KBM-7 (cell line): ENCODE data around the gene LDHA.
A peak's percentile ranks its signal among the peaks of the same experiment; 100 is the strongest.

ENCODE experiments used
- DNase-seq: peaks from one replicate; pipeline ENCODE4 v3.0.0-alpha.2; 2015
- in situ Hi-C: fragments of 300-500 bp; cut with MboI; formaldehyde crosslinking; loops from 2 replicates; pipeline ENCODE4 v1.14.3; 2020; ENCODE audit warnings: low sequenced_read_pairs, low pct_unique_long_range_greater_than_20kb, mixed read lengths

The LDHA gene

GRCh38 chr11:18394275-18394927, at the start of gene LDHA:
Gene LDHA, plus strand, starts transcription at chr11:18394563. Its CDS starts 2,280 bp downstream, at chr11:18396843.
- in situ Hi-C loops: no loop called here
- DNase-seq: peak; percentile 95

DNA sequence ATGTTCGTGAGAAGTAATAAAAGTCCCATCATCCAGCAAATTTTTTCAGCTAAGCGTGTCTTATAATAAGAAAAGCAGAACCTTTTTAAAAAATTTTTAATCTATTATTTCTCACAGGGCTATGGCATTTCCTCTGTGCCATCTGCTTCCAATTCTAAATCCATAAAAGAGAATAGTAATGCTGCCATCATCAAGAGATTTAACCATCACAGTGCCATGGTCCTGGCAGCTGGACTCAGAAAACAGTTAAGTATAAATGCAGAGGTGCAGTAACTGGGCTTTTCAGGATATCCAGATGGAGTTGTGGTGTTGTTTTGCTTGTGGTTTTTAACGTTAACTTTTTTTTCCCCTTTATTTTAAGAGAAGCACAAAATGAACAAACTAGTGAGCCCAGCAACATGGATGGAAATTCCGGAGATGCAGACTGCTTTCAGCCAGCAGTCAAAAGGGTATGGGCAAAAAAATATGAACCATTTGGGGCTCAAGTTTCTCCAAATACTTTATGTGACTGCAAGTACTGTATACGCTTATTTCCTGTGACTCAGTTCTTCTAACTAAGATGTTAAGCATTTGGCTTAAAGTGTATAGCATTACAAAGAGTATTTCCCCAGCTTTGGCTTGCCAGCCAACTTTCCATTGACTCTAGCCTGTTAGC, 46.8 kb upstream of the LDHA start:
- in situ Hi-C loops: no loop called here
- no peak for DNase-seq

GRCh38 chr11:18352581-18352980, 41.8 kb upstream of the LDHA start:
- DNase-seq: no peak
- in situ Hi-C loops: no loop called here

- no peak for DNase-seq
- in situ Hi-C loops: no loop called here
Observed at GRCh38 chr11:18358646-18359045, 35.7 kb upstream of the LDHA start.

GRCh38 chr11:18361154-18361553, 33.2 kb upstream of the LDHA start:
- no peak for DNase-seq

GRCh38 chr11:18364495-18365073, 29.8 kb upstream of the LDHA start:
- in situ Hi-C loops: no loop called here
- no peak for DNase-seq

More at GRCh38 chr11:18361154-18361553, 33.2 kb upstream of the LDHA start:
- in situ Hi-C loops: no loop called here

GRCh38 chr11:18365741-18366140, 28.6 kb upstream of the LDHA start:
- in situ Hi-C loops: no loop called here
- DNase-seq: no peak

DNA sequence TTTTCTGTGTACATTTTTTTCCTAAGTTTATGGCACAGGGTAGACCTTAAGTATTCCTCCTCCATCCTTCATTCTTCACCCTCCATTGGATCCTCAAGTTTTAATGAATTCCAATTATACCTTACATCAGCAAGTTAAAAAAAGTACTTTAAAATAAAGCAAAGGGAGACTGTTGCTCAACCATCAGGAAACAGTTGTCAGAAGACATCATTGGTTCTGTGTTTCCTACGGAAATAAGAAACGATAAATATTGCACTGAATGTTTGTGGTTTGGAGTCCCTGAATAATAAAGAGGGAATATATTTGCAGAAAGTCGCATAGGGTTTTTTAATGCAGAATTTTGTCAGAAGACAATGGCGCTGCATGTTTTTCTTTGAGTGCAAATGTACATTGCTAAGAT, 28.1 kb upstream of the LDHA start:
- no peak for DNase-seq
- in situ Hi-C loops: no loop called here

DNA sequence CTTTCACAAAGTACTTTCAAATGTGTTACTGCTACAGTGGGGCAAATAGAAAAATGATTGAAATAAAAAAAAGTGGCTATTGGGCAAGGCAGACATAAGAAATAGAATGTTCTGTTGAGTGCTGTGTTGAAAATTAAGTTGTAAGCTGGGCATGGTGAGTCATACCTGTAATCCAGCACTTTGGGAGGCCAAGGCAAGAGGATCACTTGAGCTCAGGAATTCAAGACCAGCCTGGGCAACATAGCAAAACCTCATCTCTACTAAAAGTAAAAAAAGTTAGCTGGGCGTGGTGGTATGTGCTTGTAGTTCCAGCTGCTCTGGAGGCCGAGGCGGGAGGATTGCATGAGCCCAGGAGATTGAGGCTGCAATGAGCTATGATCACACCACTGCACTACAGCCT, 26.9 kb upstream of the LDHA start:
- DNase-seq: no peak
- in situ Hi-C loops: no loop called here

DNA sequence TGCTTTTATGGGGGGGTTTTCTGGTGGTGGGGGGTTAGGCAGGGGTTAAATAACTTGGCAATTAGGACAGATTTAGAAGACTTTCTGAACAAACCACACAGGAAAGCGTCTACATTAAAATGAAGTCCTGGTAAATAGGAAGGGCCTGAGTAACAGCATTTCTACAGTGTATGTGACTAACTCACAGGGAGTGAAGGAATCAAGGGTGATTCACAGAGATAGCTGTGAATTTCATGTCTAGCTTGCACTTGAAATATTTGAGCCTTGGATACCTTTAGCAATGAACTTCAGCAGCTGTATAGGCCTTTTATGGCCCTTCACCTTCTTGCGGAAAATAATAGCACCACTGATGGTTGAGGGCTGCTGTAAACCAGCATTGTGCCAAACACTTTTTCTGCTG, 26.1 kb upstream of the LDHA start:
- DNase-seq: no peak
- in situ Hi-C loops: no loop called here

DNA sequence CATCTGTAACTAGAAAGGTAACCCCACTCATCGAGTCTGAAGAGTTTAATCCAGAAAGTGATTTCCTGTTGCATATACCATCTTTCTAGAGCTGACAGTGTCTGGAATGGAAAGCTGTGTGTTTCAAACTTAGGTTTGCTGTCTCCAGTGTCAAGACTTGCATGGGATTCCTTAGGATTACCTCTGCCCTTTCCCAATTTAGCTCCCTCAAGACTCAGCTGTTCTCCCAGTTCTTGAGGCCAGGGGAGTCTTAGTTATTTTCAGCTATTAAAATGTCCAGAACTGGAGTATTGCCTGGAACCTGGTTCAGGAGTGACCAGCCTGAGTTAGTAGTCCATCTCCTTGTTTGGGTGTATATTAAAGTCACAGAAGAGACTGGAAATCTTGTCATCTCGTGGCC, 25.0 kb upstream of the LDHA start:
- DNase-seq: no peak
- in situ Hi-C loops: no loop called here

- DNase-seq: no peak
- in situ Hi-C loops: no loop called here
Observed at GRCh38 chr11:18371279-18371678, 23.1 kb upstream of the LDHA start.

DNA sequence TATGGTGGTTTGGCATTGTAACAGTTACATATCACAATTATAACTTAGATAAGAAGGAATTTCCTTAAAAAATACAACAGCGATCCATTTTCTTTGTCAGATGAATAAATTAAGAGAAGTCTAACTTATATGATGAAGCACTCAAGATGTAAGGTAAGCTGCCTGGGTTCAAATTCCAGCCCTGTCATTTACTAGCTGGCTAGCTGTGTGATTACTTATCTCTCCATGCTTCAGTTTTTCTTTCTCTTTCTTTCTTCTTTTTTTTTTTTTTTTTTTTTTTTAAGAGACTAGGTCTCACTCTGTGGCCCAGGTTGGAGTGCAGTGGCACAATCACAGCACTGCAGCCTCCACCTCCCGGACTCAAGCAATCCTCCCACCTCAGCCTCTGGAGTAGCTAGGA, 22.2 kb upstream of the LDHA start:
- in situ Hi-C loops: no loop called here

DNA sequence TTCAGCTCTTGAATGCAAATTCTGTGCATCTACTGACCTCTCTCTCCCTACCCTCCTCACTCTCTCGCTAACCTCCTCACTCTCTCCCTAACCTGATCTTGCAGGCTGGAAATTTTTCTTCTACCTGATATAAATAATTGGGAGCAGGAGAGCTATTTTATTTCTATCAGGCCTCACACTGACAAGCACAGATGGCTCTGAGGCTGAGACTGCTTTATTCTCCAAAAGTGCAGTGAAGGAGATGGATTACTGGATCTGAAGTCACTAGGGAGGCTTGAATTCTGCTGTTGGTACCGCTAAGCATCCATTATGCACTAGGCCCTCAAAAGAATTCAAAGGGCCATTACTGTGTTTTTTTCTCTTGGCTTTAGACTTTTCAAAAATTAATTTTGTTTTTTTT, 19.4 kb upstream of the LDHA start:
- in situ Hi-C loops: no loop called here
- no peak for DNase-seq

More for the DNA sequence above, 22.2 kb upstream of the LDHA start:
- no peak for DNase-seq

- in situ Hi-C loops: no loop called here
- DNase-seq: no peak
Observed at GRCh38 chr11:18375941-18376340, 18.4 kb upstream of the LDHA start.

- DNase-seq: no peak
- in situ Hi-C loops: no loop called here
Observed at GRCh38 chr11:18379201-18379600, 15.2 kb upstream of the LDHA start.

DNA sequence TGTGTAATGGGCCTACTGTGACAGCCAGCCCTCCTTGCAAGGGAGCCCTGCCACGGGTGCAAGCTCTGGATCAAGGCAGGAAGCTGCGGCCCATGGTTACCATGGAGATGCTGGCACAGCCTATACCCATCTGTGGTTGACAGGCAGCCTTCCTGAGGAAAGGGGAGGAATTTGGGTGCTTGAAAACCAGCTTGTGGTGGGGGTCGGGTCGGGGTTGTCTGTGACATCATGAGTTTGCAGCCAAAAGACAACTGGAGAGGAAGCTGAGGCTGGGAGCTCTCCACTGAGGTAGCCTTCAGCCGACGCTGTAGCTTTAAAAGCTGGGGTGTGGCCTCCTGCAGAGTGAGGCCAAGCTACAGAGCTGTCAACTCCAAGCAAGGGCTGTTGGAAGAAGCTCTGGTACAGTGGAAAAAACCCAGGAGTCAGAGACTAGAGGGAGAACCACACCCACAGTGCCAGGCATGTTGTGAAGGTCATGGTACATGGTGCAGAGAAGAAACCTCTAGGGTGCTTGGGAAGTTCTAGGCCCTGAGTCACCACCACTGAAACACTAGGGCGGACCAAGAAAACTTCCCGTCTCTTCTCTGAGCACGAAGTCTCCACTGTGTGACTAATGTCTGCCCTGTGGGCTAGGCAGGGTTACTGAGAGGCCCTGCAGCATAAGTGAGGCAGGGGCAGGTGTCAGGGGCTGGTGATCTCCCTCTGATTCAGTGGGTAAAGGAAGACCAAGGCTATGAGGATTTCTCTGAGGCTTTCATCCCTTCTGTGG, 10.8 kb upstream of the LDHA start:
- in situ Hi-C loops: no loop called here
- DNase-seq: peak; percentile 94

- in situ Hi-C loops: no loop called here
- DNase-seq: peak; percentile 64
Observed at GRCh38 chr11:18384157-18384641, 10.2 kb upstream of the LDHA start.

- in situ Hi-C loops: no loop called here
- no peak for DNase-seq
Observed at GRCh38 chr11:18390088-18390487, 4.3 kb upstream of the LDHA start.
